ENCODE results near the gene NTHL1.
"Not testable (repeated sequence)": the region's sequence is repeated elsewhere in the genome, so short reads cannot be mapped to it uniquely, and the experiment has no call there.

NTHL1 gene

GRCh38 chr16:2028146-2028545 lies 19.5 kb downstream of the NTHL1 start:
- DNase-seq (ENCODE audit: low read depth), result no peak

GRCh38 chr16:2027024-2028010 lies 20.3 kb downstream of the NTHL1 start:
- DNase-seq (ENCODE audit: low read depth), result no peak

- no peak for DNase-seq (ENCODE audit: low read depth)
These were observed 21.1 kb downstream of the NTHL1 start, which contains the start of gene NHERF2 for GRCh38 chr16:2026461-2027023. TSS of gene NHERF2 (plus strand) at chr16:2026902. CDS start at chr16:2027006, 104 bp downstream.

GRCh38 chr16:2025878-2026460 lies 21.7 kb downstream of the NTHL1 start:
- DNase-seq (ENCODE audit: low read depth), result no peak

DNA sequence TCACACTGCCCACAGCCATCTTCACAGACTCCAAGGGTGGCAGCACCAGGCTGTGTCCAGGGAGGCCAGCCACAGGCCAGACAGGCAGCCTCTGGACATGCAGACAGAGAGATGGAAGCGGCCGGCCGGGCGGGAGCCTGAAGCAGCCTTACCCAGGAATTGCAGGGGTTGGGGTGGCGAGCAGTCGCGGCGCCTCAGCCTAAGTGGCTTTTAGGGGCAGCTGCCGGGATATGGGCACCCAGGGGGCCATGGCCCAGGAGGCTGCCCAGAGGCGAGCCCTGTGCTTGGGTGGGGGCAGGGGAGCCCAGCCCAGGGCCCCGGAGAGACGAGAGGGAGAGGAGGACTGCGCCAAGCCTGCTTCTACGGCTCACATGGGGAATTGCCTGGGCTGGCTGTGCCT lies 22.4 kb downstream of the NTHL1 start:
- DNase-seq (ENCODE audit: low read depth), result no peak

DNA sequence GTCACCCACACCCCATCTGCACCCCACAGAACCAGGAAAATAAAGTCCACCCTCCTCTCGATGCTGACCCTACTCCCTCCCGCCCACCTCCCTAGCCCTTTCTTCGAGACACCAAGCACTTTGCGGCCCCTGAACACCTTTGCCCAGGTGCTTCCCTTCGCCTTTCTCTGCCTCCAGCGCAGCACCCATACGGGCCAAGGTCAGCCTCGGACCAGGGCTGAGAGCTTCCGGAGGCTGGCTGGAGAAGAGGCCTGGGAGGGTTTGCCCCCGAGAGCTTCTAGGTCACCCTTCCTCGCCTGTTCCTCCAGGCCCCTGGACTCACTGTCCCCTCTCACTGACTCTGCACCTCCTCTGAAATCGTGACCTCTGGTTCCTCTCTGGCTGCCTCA lies 23.6 kb downstream of the NTHL1 start:
- DNase-seq (ENCODE audit: low read depth), result no peak

DNA sequence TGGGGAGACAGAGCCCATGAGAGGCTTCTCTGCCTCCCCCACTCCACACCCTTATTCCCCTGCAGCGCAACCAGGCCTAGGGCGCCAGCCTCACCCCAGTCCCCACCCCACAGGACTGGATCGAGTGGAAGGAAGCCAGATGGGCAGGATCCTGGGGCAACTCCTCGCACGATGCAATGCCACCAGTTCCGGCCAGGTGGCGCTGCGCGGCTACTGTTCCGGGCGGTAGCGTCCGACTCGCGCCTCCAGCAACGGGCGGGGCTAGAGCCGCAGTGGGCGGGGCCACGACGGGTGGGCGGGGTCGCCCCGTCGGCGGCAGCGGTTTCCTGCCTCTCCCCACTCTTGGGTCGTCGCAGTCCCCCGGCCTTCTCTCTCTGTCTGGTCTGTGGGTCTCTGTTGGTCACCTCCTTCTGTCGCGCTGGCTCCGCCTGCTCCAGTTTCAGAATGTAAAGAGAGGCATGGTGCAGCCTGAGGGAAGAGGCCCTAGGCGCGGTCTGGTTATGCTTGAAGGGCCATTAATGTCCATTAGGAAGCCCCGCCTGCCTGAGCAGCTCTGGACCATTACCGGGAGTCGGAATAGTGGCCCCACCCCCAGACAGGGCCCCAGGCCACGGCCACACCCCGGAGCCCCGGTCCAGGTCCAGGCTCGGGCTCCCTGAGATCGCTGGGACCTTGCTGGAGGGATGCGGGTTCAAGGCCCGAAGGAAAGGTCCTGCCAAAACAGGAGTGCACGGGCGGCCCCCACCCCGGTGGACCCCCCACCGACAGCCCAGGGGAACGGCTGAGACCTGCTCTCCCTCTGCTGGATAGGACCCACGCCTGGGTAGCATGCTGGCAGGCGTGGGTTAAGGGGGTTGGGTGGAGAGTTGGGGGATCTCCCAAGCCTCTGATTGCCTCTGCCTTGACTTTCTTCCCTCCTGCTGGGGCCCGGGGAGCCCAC lies 24.3 kb downstream of the NTHL1 start:
- peak; percentile 84 for DNase-seq (ENCODE audit: low read depth)

DNA sequence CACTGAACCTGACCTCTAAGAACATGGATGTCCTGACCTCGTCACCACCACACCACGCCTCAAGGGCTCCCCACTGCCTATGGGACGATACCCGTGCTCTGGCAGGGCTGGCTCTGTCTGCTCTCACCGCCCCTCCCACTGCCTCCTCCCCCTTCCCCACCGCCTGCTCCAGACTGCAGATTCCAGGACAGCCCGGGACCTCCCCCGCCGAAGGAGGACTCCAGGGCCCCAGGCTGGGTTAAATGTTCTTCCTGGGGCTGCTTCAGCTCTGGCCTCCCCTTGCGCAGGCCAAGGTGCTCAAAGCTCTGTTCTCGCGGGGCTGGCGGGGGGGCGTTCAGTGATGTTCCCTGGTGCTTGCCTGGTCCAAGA lies 24.9 kb downstream of the NTHL1 start:
- no peak for DNase-seq (ENCODE audit: low read depth)

GRCh38 chr16:2019921-2020831 lies 27.5 kb downstream of the NTHL1 start:
- DNase-seq (ENCODE audit: low read depth), result no peak

DNA sequence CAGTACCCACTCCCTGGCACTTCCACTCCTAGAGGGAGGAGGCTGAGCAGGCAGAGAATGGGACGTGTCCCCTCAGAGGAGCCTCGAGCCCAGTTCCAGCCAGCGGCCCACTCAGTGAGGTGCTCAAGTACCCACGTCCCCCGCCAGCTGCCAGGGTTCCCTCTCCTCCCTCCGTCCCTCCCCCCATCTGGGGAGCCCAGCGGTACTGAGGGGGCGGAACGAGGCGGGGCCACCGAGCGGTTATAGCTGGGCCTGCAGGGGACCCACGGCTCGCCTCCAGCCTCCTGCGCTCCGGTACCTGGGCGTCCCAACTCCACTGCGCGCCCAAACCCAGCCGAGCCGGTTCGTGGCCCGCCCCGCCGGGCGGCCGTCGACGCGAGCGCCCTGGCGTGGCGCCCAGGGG lies 28.1 kb downstream of the NTHL1 start, which contains the start of gene NPW:
Gene NPW (plus strand): TSS at position 268 of the 403 bp plus-strand sequence.
- no peak for DNase-seq (ENCODE audit: low read depth)

- no peak for DNase-seq (ENCODE audit: low read depth)
These were observed 31.2 kb downstream of the NTHL1 start for GRCh38 chr16:2016407-2016922.

GRCh38 chr16:2015947-2016208 lies 31.8 kb downstream of the NTHL1 start:
- no peak for DNase-seq (ENCODE audit: low read depth)

GRCh38 chr16:2015117-2015946 lies 32.3 kb downstream of the NTHL1 start:
- DNase-seq (ENCODE audit: low read depth), result no peak

DNA sequence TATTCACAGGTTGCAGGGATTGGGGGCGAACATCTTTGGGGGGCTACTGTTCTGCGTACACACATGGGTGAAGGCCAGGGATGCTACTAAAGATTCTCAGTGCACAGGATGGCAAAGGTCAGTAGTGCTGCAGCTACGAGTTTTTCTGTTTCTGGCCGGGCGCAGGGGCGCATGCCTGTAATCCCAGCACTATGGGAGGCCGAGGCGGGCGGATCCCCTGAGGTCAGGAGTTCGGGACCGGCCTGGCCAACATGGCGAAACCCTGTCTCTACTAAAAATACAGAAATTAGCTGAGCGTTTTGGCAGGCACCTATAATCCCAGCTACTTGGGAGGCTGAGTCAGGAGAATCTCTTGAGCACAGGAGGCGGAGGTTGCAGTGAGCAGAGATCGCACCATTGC lies 34.1 kb downstream of the NTHL1 start:
- no peak for DNase-seq (ENCODE audit: low read depth)

DNA sequence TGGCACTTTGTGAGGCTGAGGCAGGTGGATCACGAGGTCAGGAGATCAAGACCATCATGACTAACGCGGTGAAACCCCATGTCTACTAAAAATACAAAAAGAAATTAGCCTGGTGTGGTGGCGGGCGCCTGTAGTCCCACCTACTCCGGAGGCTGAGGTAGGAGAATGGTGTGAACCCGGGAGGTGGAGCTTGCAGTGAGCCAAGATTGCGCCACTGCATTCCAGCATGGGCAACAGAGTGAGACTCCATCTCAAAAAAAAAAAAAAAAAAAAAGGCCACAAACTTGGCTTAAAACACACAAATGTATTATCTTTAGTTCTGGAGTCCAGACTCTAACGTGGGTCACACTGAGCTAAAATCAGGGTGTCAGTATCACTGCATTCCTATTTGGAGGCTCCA lies 35.9 kb downstream of the NTHL1 start:
- not testable (repeated sequence) for DNase-seq (ENCODE audit: low read depth)

GRCh38 chr16:2009791-2010510 lies 37.7 kb downstream of the NTHL1 start, which contains the start of gene ZNF598:
TSS of gene ZNF598 (minus strand) at chr16:2009821.
- peak; percentile 63 for DNase-seq (ENCODE audit: low read depth)

- DNase-seq (ENCODE audit: low read depth), result no peak
These were observed 38.4 kb downstream of the NTHL1 start for GRCh38 chr16:2009164-2009711.

GRCh38 chr16:2008631-2009163 lies 38.9 kb downstream of the NTHL1 start:
- no peak for DNase-seq (ENCODE audit: low read depth)

All from T-helper 22 cell (primary cell).